Transverse colon (tissue), 4 donors: ENCODE data around the gene TENM4. TPM values are rescaled to one million over a fixed set of nuclear protein-coding genes. Genes with fewer than 3 reads are reported as not detected.

Experiments
- DNase-seq: peaks from one replicate; pipeline ENCODE4 v3.0.0-alpha.2; 2019
- H3K27ac ChIP-seq, 4 donors: fragments of 200-600 bp; sonication (generic); 2 replicates each; pipeline ENCODE4 v1.5.1; 2016 to 2018; ENCODE audit warnings: inconsistent platforms in 4 of 4
- H3K27me3 ChIP-seq: fragments of 200-600 bp; sonication (generic); 2 replicates; pipeline ENCODE4 v1.5.1; 2017; ENCODE audit warnings: inconsistent platforms
- H3K36me3 ChIP-seq, 4 donors: fragments of 200-600 bp; sonication (generic); 2 replicates each; pipeline ENCODE4 v1.5.1; 2017 to 2019; ENCODE audit warnings: inconsistent platforms in 4 of 4
- H3K4me1 ChIP-seq, 4 donors: fragments of 200-600 bp; sonication (generic); 2 replicates each; pipeline ENCODE4 v1.5.1; 2017 to 2020; ENCODE audit warnings: inconsistent platforms in 4 of 4
- H3K4me3 ChIP-seq, 4 donors: fragments of 200-600 bp; sonication (generic); 1 replicate in 1 of 4; 2 replicates in 3 of 4; pipeline versions ENCODE4 v1.5.1 to v1.6.1; 2017 to 2019; ENCODE audit warnings: inconsistent platforms in 4 of 4
- H3K9me3 ChIP-seq, 2 donors: fragments of 200-600 bp; sonication (generic); 2 replicates each; pipeline ENCODE4 v1.5.1; 2017 to 2019; ENCODE audit warnings: inconsistent platforms in 2 of 2
- CTCF ChIP-seq, 5 experiments: fragments of 200-600 bp in 3 of 5; fragments of 450-650 bp in 2 of 5; sonication (generic) in 3 of 5; IDR thresholded peaks; 1 replicate in 2 of 5; 2 replicates in 3 of 5; pipeline ENCODE4 v1.5.1; 2016 to 2017; ENCODE audit warnings: antibody characterized with exemption in 5 of 5, inconsistent platforms in 3 of 5, mild to moderate bottlenecking in 2 of 5, moderate library complexity in 1 of 5
- EP300 ChIP-seq: sonication (generic); formaldehyde crosslinking; IDR thresholded peaks from one replicate; pipeline ENCODE4 v1.6.1; 2017; ENCODE audit warnings: antibody characterized with exemption, low read depth
- POLR2A ChIP-seq: fragments of 450-650 bp; IDR thresholded peaks from one replicate; pipeline ENCODE4 v1.6.1; 2016; ENCODE audit warnings: antibody characterized with exemption, mild to moderate bottlenecking, moderate library complexity
- POLR2AphosphoS5 ChIP-seq, 3 donors: sonication (generic); formaldehyde crosslinking; IDR thresholded peaks; one replicate each; pipeline ENCODE4 v1.6.1; 2016; ENCODE audit warnings: antibody characterized with exemption in 3 of 3
- WGBS, 2 donors: methylation state at CpG; one replicate each; pipeline ENCODE4 v1.1.5; 2018; ENCODE audit warnings: low coverage in 1 of 2; 5-methylcytosine and 5-hydroxymethylcytosine counted together
- in situ Hi-C, 4 donors: fragments of 200-750 bp; cut with MboI; loops; one replicate each; pipeline versions ENCODE4 v1.15.0 to v1.15.1; 2017; ENCODE audit warnings: low sequenced_read_pairs in 3 of 4, low pct_ligation_motif_present in 1 of 4, low pct_unique_long_range_greater_than_20kb in 1 of 4
- intact Hi-C: fragments of 100-400 bp; cut with DNase I; formaldehyde crosslinking; loops from one replicate; pipeline ENCODE4 v1.15.1; 2023; ENCODE audit warnings: low total_unique reads
- total RNA-seq, 4 donors: library from RNA; depleted of rRNA; stranded (reverse); fragments of >200 nt; gene quantifications; one replicate each; pipeline ENCODE4 v1.1.0, GENCODE V29; 2016

Gene TENM4
- total RNA-seq, 4 donors from 2014 or later: 0.14 to 0.79 (median 0.39) TPM

GRCh38 chr11:78720281-78720989, 720.4 kb downstream of the TENM4 start:
- no peak overlapping the region for H3K27ac ChIP-seq

DNA sequence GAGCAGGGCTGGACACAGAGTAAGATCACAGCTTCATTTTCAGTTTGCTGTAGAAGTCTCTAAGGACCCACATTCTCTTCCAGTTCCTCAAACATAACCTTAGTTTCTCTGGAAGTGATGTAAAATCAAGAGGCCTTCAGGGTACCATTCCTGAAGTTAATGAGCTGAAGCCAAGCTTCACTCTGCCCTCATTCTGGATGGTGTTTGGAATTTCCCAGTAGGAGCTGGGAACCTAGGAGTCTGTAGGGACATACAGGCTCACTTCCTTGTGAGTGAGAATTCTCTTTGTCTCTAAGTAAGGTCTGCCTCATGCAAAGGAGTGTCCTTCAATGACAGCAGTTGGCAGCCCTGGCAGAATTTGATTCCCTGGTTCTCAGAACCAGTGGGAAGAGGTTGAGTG, 723.8 kb downstream of the TENM4 start:
- no peaks in the 10 kb centered on the region for H3K9me3 ChIP-seq
- H3K27me3 ChIP-seq: no peaks in the 10 kb centered on the region
- no peak for TF ChIP-seq CTCF (IDR thresholded peaks at IDR 0.05)
- no peak for TF ChIP-seq POLR2AphosphoS5 (IDR thresholded peaks at IDR 0.05)
- TF ChIP-seq EP300: no peak
- no peak for TF ChIP-seq POLR2A
- H3K36me3 ChIP-seq: no peaks in the 10 kb centered on the region
- no peaks in the 10 kb centered on the region for H3K4me1 ChIP-seq
- intact Hi-C loops: no loop called here
- no peak overlapping the region for H3K27ac ChIP-seq
- in situ Hi-C loops: loop anchor here in 1 of 4 donors (10.0 kb wide), 1 partner anchor 62 kb away; no protein-coding TSS in a partner anchor
- no peak overlapping the region for H3K4me3 ChIP-seq
- no peak for DNase-seq

More at GRCh38 chr11:78720281-78720989, 720.4 kb downstream of the TENM4 start:
- intact Hi-C loops (no loop called here), in situ Hi-C loops (no loop called here)
- TF ChIP-seq CTCF (IDR thresholded peaks at IDR 0.05) (no peak), EP300 (no peak), POLR2AphosphoS5 (IDR thresholded peaks at IDR 0.05) (no peak), POLR2A (no peak)
- Histone ChIP-seq H3K9me3 (no peaks in the 10 kb centered on the region), H3K36me3 (no peaks in the 10 kb centered on the region), H3K4me1 (no peaks in the 10 kb centered on the region), H3K27me3 (no peaks in the 10 kb centered on the region), H3K4me3 (no peak overlapping the region)
- DNase-seq: no peak

- Histone ChIP-seq H3K36me3 (no peaks in the 10 kb centered on the region), H3K27me3 (no peaks in the 10 kb centered on the region), H3K27ac (no peak overlapping the region), H3K9me3 (no peaks in the 10 kb centered on the region), H3K4me1 (no peaks in the 10 kb centered on the region), H3K4me3 (no peak overlapping the region)
- TF ChIP-seq EP300 (no peak), CTCF (IDR thresholded peaks at IDR 0.05) (peak; percentile 47 to 70 (median 61)), POLR2A (no peak), POLR2AphosphoS5 (IDR thresholded peaks at IDR 0.05) (no peak)
- in situ Hi-C loops: loop anchor here in 1 of 4 donors (10.0 kb wide), 1 partner anchor 61 kb away; no protein-coding TSS in a partner anchor
- intact Hi-C loops: no loop called here
- WGBS, 2 donors: 39 to 49% methylated on average over 6 to 8 of the region's 8 CpGs
- peak; percentile 66 for DNase-seq
Measured at GRCh38 chr11:78715639-78716311, 725.1 kb downstream of the TENM4 start.

- in situ Hi-C loops: loop anchor here in 1 of 4 donors (10.0 kb wide), 1 partner anchor 60 kb away; no protein-coding TSS in a partner anchor
- Histone ChIP-seq H3K4me1 (no peaks in the 10 kb centered on the region), H3K27ac (no peak overlapping the region), H3K9me3 (no peaks in the 10 kb centered on the region), H3K27me3 (no peaks in the 10 kb centered on the region), H3K4me3 (no peak overlapping the region), H3K36me3 (no peaks in the 10 kb centered on the region)
- intact Hi-C loops: no loop called here
- peak; percentile 9 for DNase-seq
- TF ChIP-seq EP300 (no peak), POLR2AphosphoS5 (IDR thresholded peaks at IDR 0.05) (no peak), CTCF (IDR thresholded peaks at IDR 0.05) (no peak), POLR2A (no peak)
- 42 to 46% methylated on average over 3 of the region's 3 CpGs for WGBS, 2 donors
Measured at GRCh38 chr11:78714539-78714938, 726.3 kb downstream of the TENM4 start.
